ENCODE results near the gene MAN1A1. TPM values are rescaled to one million over a fixed set of nuclear protein-coding genes. Genes with fewer than 3 reads are reported as not detected.
A peak's percentile ranks its signal among the peaks of the same experiment; 100 is the strongest.

Gene MAN1A1
- polyA plus RNA-seq, 3 donors, result 11.0 to 20.4 (median 16.1) TPM

- H3K4me1 ChIP-seq (ENCODE audit: control insufficient read depth in 1 of 2, insufficient read depth in 2 of 2, low read length in 2 of 2), result peaks cover 0 to 6% of the 10 kb centered on the region in 2 donors
- WGBS (ENCODE audit: insufficient coverage), result 96% methylated on average over 2 of the region's 3 CpGs
- H3K9me3 Mint-ChIP-seq, result no peaks in the 10 kb centered on the region
- H3K27ac Mint-ChIP-seq, result peak overlapping the region in 2 of 7 donors; percentile 35 to 41
- no peaks in the 10 kb centered on the region for H4K20me1 ChIP-seq (ENCODE audit: insufficient read depth, low read length)
- peaks cover 11% of the 10 kb centered on the region for H3K79me2 ChIP-seq (ENCODE audit: insufficient read depth, low read length)
- H3K27ac ChIP-seq (ENCODE audit: low read depth in 1 of 2, low read length in 2 of 2), result no peak overlapping the region
- H3K4me3 ChIP-seq (replicated peaks in 1 of 3; ENCODE audit: low read depth in 2 of 3, low read length in 3 of 3), result no peak overlapping the region
- H3K36me3 ChIP-seq (replicated peaks in 1 of 2; ENCODE audit: control insufficient read depth in 1 of 2, insufficient read depth in 2 of 2, low read length in 2 of 2), result peaks cover 6 to 25% of the 10 kb centered on the region in 2 donors
- H3K9me3 ChIP-seq (replicated peaks in 1 of 2; ENCODE audit: control insufficient read depth in 1 of 2, insufficient read depth in 1 of 2, low read length in 2 of 2), result no peaks in the 10 kb centered on the region
- H2AFZ ChIP-seq (ENCODE audit: insufficient read depth, low read depth, low read length, poor library complexity, severe bottlenecking), result no peak overlapping the region
- intact Hi-C loops (cut with micrococcal nuclease), result no loop called here
- H3K9ac ChIP-seq (ENCODE audit: insufficient read depth, low read length, poor library complexity, severe bottlenecking), result no peak overlapping the region
- peaks cover 0 to 1% (median 0%) of the 10 kb centered on the region in 3 donors for H3K27me3 Mint-ChIP-seq (ENCODE audit: low read depth in 3 of 3)
- H3K4me1 Mint-ChIP-seq, result peaks cover 4% of the 10 kb centered on the region
- DNase-seq, result no peak
- no peak for TF ChIP-seq CTCF (IDR thresholded peaks at IDR 0.05)
- peaks cover 19 to 22% of the 10 kb centered on the region in 2 donors for H3K36me3 Mint-ChIP-seq
- no peaks in the 10 kb centered on the region for H3K27me3 ChIP-seq (ENCODE audit: control insufficient read depth in 2 of 2, insufficient read depth in 2 of 2, low read length in 2 of 2)
- no peak overlapping the region for H3K4me2 ChIP-seq (replicated peaks; ENCODE audit: extremely low read depth, low read length, poor library complexity, severe bottlenecking)
- no peak overlapping the region for H3K4me3 Mint-ChIP-seq
Measured at GRCh38 chr6:119303164-119303887, 46.2 kb downstream of the MAN1A1 start.

- Histone ChIP-seq H2AFZ (ENCODE audit: insufficient read depth, low read depth, low read length, poor library complexity, severe bottlenecking) (no peak overlapping the region), H3K4me2 (replicated peaks; ENCODE audit: extremely low read depth, low read length, poor library complexity, severe bottlenecking) (no peak overlapping the region), H3K4me3 (replicated peaks in 1 of 3; ENCODE audit: low read depth in 2 of 3, low read length in 3 of 3) (no peak overlapping the region), H3K4me1 (ENCODE audit: control insufficient read depth in 1 of 2, insufficient read depth in 2 of 2, low read length in 2 of 2) (no peaks in the 10 kb centered on the region), H3K79me2 (ENCODE audit: insufficient read depth, low read length) (peaks cover 3% of the 10 kb centered on the region), H3K27ac (ENCODE audit: low read depth in 1 of 2, low read length in 2 of 2) (no peak overlapping the region), H3K27me3 (ENCODE audit: control insufficient read depth in 2 of 2, insufficient read depth in 2 of 2, low read length in 2 of 2) (no peaks in the 10 kb centered on the region), H3K9me3 (replicated peaks in 1 of 2; ENCODE audit: control insufficient read depth in 1 of 2, insufficient read depth in 1 of 2, low read length in 2 of 2) (no peaks in the 10 kb centered on the region), H3K9ac (ENCODE audit: insufficient read depth, low read length, poor library complexity, severe bottlenecking) (no peak overlapping the region), H3K36me3 (replicated peaks in 1 of 2; ENCODE audit: control insufficient read depth in 1 of 2, insufficient read depth in 2 of 2, low read length in 2 of 2) (peaks cover 6 to 21% of the 10 kb centered on the region in 2 donors), H4K20me1 (ENCODE audit: insufficient read depth, low read length) (no peaks in the 10 kb centered on the region)
- DNase-seq, result no peak
- Mint-ChIP-seq H3K36me3 (peaks cover 19 to 22% of the 10 kb centered on the region in 2 donors), H3K27ac (no peak overlapping the region), H3K4me1 (no peaks in the 10 kb centered on the region), H3K4me3 (no peak overlapping the region), H3K27me3 (ENCODE audit: low read depth in 3 of 3) (peaks cover 0 to 1% (median 0%) of the 10 kb centered on the region in 3 donors), H3K9me3 (no peaks in the 10 kb centered on the region)
- no CpG with 5 or more reads among the region's 1 CpG for WGBS (ENCODE audit: insufficient coverage)
- no peak for TF ChIP-seq CTCF (IDR thresholded peaks at IDR 0.05)
- intact Hi-C loops (cut with micrococcal nuclease), result no loop called here
Measured at GRCh38 chr6:119301429-119301828, 48.1 kb downstream of the MAN1A1 start.

Data from CD14-positive monocyte (primary cell).